ENCODE measurements around the gene ALOX12. TPM values are rescaled to one million over a fixed set of nuclear protein-coding genes. Genes with fewer than 3 reads are reported as not detected.

ALOX12 gene
- total RNA-seq, 1 donor = not detected

DNA sequence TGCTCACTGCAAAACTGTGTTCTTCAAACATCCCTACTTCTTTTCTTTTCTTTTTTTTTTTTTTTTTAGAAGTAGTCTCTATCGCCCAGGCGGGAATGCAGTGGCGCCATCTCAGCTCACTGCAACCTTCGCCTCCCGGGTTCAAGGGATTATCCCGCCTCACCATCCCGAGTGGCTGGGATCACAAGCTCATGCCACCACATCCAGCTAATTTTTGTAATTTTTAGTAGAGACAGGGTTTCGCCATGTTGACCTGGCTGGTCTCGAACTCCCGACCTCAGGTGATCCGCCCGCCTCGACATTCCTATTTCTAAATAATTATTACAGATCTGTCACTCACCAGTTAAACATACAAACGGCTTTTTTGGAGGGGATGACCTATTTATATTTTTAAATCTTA lies 15.6 kb downstream of the ALOX12 start:
- H3K4me3 ChIP-seq (ENCODE audit: low read depth, low read length) = peak overlapping the region; percentile 98
- TF ChIP-seq, protein P1, sequence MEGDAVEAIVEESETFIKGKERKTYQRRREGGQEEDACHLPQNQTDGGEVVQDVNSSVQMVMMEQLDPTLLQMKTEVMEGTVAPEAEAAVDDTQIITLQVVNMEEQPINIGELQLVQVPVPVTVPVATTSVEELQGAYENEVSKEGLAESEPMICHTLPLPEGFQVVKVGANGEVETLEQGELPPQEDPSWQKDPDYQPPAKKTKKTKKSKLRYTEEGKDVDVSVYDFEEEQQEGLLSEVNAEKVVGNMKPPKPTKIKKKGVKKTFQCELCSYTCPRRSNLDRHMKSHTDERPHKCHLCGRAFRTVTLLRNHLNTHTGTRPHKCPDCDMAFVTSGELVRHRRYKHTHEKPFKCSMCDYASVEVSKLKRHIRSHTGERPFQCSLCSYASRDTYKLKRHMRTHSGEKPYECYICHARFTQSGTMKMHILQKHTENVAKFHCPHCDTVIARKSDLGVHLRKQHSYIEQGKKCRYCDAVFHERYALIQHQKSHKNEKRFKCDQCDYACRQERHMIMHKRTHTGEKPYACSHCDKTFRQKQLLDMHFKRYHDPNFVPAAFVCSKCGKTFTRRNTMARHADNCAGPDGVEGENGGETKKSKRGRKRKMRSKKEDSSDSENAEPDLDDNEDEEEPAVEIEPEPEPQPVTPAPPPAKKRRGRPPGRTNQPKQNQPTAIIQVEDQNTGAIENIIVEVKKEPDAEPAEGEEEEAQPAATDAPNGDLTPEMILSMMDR (IDR thresholded peaks at IDR 0.05; ENCODE audit: insufficient read depth, low read depth, low read length) = no peak
- no peak for DNase-seq (ENCODE audit: low read depth)

DNA sequence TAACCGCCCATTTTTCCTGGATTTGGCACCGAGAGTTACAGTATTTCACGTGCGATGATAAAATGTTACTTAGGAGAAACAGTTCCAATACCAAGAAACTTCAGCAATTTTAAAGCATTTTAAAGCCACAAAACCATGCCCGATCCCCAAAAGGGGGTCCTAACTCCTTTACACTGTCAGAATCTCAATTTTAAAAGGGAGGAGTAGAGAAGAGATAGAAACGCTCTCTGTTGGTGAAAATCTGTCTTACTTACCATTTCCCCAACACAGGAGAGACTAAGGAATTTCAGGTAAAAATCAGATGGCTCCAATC lies 16.0 kb downstream of the ALOX12 start:
- H3K4me3 ChIP-seq (ENCODE audit: low read depth, low read length) = peak overlapping the region; percentile 98
- DNase-seq (ENCODE audit: low read depth) = no peak
- TF ChIP-seq, protein P1 (IDR thresholded peaks at IDR 0.05; ENCODE audit: insufficient read depth, low read depth, low read length) = no peak

DNA sequence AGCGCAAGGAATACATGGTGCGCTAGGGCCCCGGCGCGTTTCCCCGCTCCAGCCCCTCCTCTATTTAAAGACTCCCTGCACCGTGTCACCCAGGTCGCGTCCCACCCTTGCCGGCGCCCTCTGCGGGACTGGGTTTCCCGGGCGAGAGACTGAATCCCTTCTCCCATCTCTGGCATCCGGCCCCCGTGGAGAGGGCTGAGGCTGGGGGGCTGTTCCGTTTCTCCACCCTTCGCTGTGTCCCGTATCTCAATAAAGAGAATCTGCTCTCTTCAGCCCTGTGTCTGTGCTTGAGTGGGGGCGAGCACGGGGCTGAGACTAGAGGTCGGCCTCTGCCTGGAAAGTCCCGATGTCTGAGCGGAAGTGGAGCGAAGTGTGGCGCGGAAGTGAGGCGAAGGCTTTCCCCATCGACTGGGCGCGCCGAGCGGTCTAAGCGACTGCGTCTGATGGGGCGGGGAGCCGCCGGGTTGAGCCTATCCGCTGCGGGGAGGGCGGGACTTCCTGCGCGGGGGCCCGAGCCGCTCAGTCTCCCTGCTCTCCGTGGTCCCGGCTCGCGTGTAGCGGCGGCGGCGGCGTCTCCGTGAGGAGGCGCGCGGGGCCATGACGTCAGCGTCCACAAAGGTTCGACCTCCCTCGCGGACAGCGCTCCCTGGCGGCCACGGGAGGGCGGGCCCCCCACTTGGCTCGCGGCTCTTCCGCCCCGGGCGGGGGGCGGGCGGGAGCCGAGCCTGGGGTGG lies 18.6 kb downstream of the ALOX12 start:
- TF ChIP-seq, protein P1 (IDR thresholded peaks at IDR 0.05; ENCODE audit: insufficient read depth, low read depth, low read length) = peak; percentile 59
- H3K4me3 ChIP-seq (ENCODE audit: low read depth, low read length) = peak overlapping the region; percentile 98
- peak; percentile 98 for DNase-seq (ENCODE audit: low read depth)

DNA sequence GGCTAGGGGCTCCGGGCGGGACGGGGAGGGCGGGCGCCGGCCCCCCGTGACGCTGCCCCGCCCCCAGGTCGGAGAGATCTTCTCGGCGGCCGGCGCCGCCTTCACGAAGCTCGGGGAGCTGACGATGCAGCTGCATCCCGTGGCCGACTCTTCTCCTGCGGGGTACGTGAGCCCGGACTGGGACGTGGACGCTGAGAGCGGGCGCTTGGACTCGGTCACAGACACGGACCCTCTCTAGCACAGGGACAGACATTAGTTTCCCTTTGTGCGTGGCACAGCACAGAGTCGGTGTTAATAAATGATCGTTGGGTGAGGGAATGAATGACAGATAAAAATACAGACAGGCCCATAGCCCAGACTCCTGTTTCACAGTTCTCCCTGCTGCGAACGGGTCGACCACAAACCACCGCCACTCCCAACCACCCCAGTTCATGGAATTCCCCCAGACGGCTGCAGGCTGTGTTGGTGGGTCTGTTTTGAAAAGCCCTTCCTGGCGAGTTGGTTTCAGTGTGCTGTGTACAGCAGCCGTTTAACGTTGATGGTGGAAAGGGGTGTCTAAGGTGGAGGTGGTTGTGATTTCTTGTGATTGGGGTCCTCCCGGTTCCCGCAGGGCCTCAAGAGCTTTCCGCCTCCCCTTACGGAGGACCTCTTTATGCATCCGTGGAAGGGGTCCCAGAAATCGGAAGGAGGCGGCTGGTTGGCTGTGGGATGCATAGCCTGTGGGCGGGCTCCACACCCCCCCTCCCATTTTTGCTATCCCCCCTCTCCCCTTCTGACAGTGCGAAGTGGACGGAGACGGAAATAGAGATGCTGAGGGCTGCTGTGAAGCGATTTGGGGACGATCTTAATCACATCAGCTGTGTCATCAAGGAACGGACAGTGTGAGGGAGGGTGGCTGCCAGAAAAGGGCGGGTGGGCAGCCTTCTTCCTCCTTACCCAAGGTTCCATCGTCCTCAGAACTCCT lies 19.4 kb downstream of the ALOX12 start:
- H3K4me3 ChIP-seq (ENCODE audit: low read depth, low read length) = peak overlapping the region; percentile 98
- TF ChIP-seq, protein P1 (IDR thresholded peaks at IDR 0.05; ENCODE audit: insufficient read depth, low read depth, low read length) = no peak
- DNase-seq (ENCODE audit: low read depth) = peak; percentile 70

DNA sequence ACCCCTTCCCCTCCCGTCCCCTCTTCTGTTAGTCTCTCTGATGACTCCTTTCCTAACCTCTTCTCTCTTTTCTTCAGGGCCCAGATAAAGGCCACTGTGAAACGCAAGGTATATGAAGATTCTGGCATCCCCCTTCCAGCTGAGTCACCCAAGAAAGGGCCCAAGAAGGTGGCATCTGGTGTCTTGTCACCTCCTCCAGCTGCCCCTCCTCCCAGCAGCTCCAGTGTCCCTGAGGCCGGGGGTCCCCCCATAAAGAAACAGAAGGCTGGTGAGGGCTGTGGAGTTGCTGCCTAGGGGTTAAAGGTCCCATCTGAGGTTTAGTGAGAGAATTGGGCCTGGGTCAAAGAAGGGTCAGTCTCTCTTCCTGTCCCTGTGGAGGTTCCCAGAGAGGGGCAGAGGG lies 20.6 kb downstream of the ALOX12 start:
- TF ChIP-seq, protein P1 (IDR thresholded peaks at IDR 0.05; ENCODE audit: insufficient read depth, low read depth, low read length) = no peak
- no peak overlapping the region for H3K4me3 ChIP-seq (ENCODE audit: low read depth, low read length)
- no peak for DNase-seq (ENCODE audit: low read depth)

DNA sequence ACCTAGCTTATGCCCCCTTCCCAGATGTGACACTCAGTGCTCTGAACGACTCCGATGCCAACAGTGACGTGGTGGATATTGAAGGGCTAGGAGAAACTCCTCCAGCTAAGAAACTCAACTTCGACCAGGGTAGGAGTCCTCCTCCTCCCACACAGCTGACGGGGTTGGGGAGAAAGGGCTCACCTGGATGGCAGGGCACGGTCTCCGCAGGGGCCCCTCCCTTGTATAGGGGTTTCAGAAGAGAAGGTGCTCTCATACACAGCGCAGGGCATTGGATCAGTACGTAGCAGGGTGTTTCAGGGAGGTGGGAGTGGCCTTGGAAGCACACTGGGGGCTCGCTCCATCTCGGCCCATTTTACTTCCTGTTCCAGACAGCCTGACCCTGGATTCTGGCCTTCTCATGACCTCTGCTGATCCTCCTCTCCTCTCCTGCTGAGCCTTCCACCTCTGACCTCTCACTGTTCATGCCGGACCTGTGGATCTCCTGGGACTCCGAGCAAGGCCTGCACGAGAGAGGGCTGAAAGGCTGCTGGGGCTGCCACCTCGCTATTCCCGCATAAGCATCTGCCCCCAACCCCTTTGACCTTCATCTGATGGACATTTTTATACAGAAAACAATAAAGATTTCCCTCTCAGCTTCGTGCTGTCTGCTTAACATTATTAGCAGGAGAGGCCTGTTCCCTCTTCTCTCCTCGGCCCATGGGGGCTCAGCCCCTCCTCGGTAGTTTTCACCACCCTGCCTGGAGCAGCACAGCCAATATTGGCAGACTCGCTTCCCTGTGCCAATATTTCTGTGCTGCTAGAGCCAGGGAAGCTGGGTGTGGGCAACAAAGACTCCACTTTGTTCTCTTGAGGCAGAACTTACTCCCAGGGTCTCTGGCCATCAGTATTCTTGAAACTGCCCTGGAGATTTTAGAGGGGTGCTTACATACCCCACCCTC lies 21.3 kb downstream of the ALOX12 start:
- TF ChIP-seq, protein P1 (IDR thresholded peaks at IDR 0.05; ENCODE audit: insufficient read depth, low read depth, low read length) = no peak
- H3K4me3 ChIP-seq (ENCODE audit: low read depth, low read length) = no peak overlapping the region
- no peak for DNase-seq (ENCODE audit: low read depth)

Measured in fibroblast of villous mesenchyme (primary cell).